Psoas muscle (tissue), 8 donors: ENCODE data around the gene RAP1A. TPM values are rescaled to one million over a fixed set of nuclear protein-coding genes. Genes with fewer than 3 reads are reported as not detected.

Experiments used
- ATAC-seq, 4 donors: fragments of 200-7000 bp; cut with Tn5 transposase; one replicate each; pipeline ENCODE4 v1.9.1; 2020; ENCODE audit warnings: moderate library complexity in 3 of 4, mild to moderate bottlenecking in 2 of 4
- DNase-seq, 2 donors: peaks; one replicate each; pipeline ENCODE4 v3.0.0-alpha.2; 2020
- H3K27ac ChIP-seq: fragments of 200-600 bp; one replicate; pipeline ENCODE4 v1.8.0; 2022
- H3K27me3 ChIP-seq, 3 donors: fragments of 200-600 bp in 1 of 3; one replicate each; pipeline versions ENCODE4 v1.6.1 to v1.8.0; 2013 to 2022; ENCODE audit warnings: low read length in 2 of 3, mild to moderate bottlenecking in 2 of 3, moderate library complexity in 1 of 3; ENCODE audit not compliant: insufficient read depth in 3 of 3
- H3K36me3 ChIP-seq, 2 donors: fragments of 200-600 bp in 1 of 2; one replicate each; pipeline versions ENCODE4 v1.6.1 to v1.8.0; 2013 to 2022; ENCODE audit warnings: low read depth in 1 of 2, mild to moderate bottlenecking in 1 of 2, moderate library complexity in 1 of 2; ENCODE audit not compliant: insufficient read depth in 1 of 2
- H3K4me1 ChIP-seq: fragments of 200-600 bp; one replicate; pipeline ENCODE4 v1.8.0; 2022
- H3K4me3 ChIP-seq: fragments of 200-600 bp; one replicate; pipeline ENCODE4 v1.8.0; 2022; ENCODE audit warnings: mild to moderate bottlenecking
- H3K9me3 ChIP-seq: fragments of 200-600 bp; one replicate; pipeline ENCODE4 v1.8.0; 2022
- CTCF ChIP-seq: fragments of 200-600 bp; IDR thresholded peaks from one replicate; pipeline ENCODE4 v1.8.0; 2022; ENCODE audit warnings: antibody characterized with exemption
- WGBS, 3 donors: extraction: QIAGEN DNeasy Blood & Tissue Kit; methylation state at CpG; one replicate each; pipeline versions ENCODE4 v1.1.6 to v1.1.7; 2013; 5-methylcytosine and 5-hydroxymethylcytosine counted together
- intact Hi-C, 2 donors: fragments of 100-400 bp; cut with DNase I; formaldehyde crosslinking; loops; one replicate each; pipeline versions ENCODE4 v1.11.0 to v1.14.2; 2022
- polyA plus RNA-seq, 3 donors: library from polyadenylated mRNA; stranded (reverse); fragments of 200-250 nt; gene quantifications; one replicate each; pipeline ENCODE4 v1.2.3, GENCODE V29; 2013
- total RNA-seq, 4 donors: library from RNA; stranded (reverse); fragmentation: NEBNext Ultra II Directional in 2 of 4; extraction: Animal tissue kit (Norgen Biotek cat#: 25700) in 2 of 4; gene quantifications; one replicate each; pipeline versions ENCODE4 v1.2.1 to v1.2.4, GENCODE V29; 2021 to 2023
- donor health status: healthy with polysubstance abuse.
- donor health status: DM: no; HTN: no; CAD: no; lungs with moderate emphysema.
- donor health status: Bipolar disorder and iron deficiency.
- donor health status: healthy.
- donor health status: DM: yes; HTN: yes; CAD: no.
- donor health status: DM: no; HTN: no; CAD: no.
- donor health status: DM: no; HTN: no; CAD: no.
- donor health status: DM: yes; HTN: yes; CAD: no.

Gene RAP1A
- total and polyA plus RNA-seq, 7 donors: 63.6 to 235 (median 76.6) TPM

DNA sequence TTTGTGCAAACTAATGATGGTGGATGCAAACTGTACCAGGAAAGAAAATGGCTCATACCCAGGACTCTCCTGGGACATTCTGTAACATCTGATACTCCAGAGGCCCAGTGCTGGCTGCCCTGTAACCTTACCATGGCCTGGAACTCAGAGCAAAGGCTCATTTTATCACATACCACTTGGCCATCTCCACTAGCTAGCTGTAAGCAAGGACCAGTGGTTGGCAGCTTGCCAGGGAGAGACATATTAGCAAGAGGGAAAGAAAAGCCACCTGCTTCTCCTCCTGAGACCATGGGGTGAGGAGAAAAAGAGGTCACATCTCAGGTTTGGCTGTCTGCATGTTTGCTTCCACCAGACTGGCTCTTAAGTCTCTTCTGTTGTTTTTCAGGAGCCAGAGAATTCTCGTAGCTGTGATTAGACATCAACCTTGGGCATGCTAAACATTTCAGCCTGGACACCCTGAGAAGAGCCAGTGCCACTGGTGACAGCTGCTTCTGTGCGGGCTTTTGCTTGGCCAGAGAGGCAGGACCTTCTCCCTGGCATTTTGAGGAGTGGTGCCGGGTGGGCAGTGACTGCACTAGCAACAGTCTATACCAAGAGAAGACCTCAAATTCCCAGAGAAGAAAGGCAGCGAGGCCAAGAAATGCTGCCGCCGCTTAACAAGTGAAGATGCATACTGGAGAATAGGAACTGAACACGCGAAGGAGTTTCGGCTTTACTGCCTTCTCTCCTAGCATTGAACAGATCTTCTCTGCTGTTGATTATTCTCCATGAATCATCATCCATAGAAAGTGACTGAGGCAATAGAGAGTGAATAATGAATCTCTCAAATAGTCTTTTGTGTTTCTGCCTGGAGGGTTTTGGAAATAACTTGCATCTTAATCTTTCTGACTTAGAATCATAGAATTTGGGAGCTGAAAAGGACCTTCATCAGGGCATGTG lies 126.4 kb downstream of the RAP1A start:
- Histone ChIP-seq H3K4me3 (no peak overlapping the region), H3K9me3 (no peaks in the 10 kb centered on the region), H3K4me1 (peaks cover 22% of the 10 kb centered on the region), H3K36me3 (no peaks in the 10 kb centered on the region), H3K27me3 (peaks cover 0 to 4% (median 0%) of the 10 kb centered on the region in 3 donors), H3K27ac (peak overlapping the region; percentile 6)
- TF ChIP-seq CTCF: no peak
- WGBS, 3 donors: 76 to 82% (median 77%) methylated on average over 9 of the region's 9 CpGs
- intact Hi-C loops: loop anchor here in 1 of 2 donors (2.0 kb wide), 1 partner anchor 31 kb away; no protein-coding TSS in a partner anchor
- no peak for DNase-seq
- peak in 3 of 4 donors; percentile 31 to 65 (median 60) for ATAC-seq

DNA sequence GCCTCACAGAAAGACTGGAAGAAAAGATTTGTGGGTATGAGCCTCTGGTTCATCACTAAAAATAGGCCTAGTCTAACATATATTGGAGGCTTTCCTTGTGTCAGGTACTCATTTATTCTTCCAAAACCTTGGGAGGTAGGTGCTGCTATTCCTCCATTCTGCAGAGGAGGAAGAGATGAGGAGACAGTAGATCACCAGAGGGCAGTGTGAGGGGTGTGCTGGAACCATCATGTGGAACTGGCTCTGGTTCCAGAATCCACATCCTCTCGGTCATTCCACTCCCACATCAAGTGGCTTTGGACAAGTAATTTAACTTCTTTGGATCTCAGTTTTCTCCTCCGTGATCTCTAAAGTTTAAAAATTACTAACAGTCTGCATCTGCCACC lies 127.0 kb downstream of the RAP1A start:
- Histone ChIP-seq H3K4me1 (peaks cover 22% of the 10 kb centered on the region), H3K9me3 (no peaks in the 10 kb centered on the region), H3K36me3 (no peaks in the 10 kb centered on the region), H3K27ac (peak overlapping the region; percentile 6), H3K27me3 (peaks cover 0 to 4% (median 0%) of the 10 kb centered on the region in 3 donors), H3K4me3 (no peak overlapping the region)
- no peak for TF ChIP-seq CTCF
- intact Hi-C loops: loop anchor here in 1 of 2 donors (2.0 kb wide), 1 partner anchor 32 kb away; no protein-coding TSS in a partner anchor
- ATAC-seq (no peak), DNase-seq (no peak)
- WGBS, 3 donors: 65 to 86% (median 83%) methylated on average over 2 of the region's 2 CpGs

DNA sequence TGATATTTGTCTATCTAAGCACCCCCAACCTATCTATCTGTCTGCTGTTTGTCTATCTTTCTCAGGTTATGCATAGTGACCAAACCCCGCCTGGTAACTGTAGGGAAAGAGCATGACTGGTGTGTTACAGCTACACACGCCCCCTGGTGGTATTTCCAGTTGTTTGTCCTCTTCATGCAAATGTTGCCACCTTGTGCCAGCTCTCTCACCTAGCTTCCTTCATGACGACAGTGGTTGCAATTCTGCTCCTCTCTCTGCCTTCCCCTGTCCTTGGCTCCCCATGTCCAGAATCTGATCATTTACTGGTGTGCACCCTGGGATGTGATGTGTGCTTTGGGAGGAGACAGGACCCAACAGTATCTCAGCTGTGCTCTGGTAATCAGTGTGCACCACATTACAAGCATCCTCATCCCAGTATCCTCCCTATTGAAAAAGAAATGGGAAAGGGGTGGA lies 127.7 kb downstream of the RAP1A start:
- intact Hi-C loops: loop anchor here in 1 of 2 donors (2.0 kb wide), 1 partner anchor 33 kb away; no protein-coding TSS in a partner anchor
- ATAC-seq (peak; percentile 69 to 89 (median 82)), DNase-seq (peak in 1 of 2 donors; percentile 31)

GRCh38 chr1:111747947-111748346 lies 128.4 kb downstream of the RAP1A start:
- Histone ChIP-seq H3K27me3 (no peaks in the 10 kb centered on the region), H3K9me3 (no peaks in the 10 kb centered on the region), H3K4me1 (peaks cover 22% of the 10 kb centered on the region), H3K27ac (no peak overlapping the region), H3K4me3 (no peak overlapping the region), H3K36me3 (no peaks in the 10 kb centered on the region)
- intact Hi-C loops: loop anchor here (2.0 kb wide), 1 partner anchor 33 kb away; no protein-coding TSS in a partner anchor
- DNase-seq: no peak
- ATAC-seq: no peak
- WGBS, 3 donors: 74 to 85% (median 77%) methylated on average over 4 of the region's 4 CpGs
- no peak for TF ChIP-seq CTCF

More for the DNA sequence above, 127.7 kb downstream of the RAP1A start:
- peak; percentile 60 for TF ChIP-seq CTCF
- peaks cover 0 to 4% (median 0%) of the 10 kb centered on the region in 3 donors for H3K27me3 ChIP-seq
- no peaks in the 10 kb centered on the region for H3K36me3 ChIP-seq
- 36 to 48% (median 37%) methylated on average over 3 of the region's 3 CpGs for WGBS, 3 donors
- H3K4me3 ChIP-seq: no peak overlapping the region
- H3K9me3 ChIP-seq: no peaks in the 10 kb centered on the region
- peaks cover 22% of the 10 kb centered on the region for H3K4me1 ChIP-seq
- no peak overlapping the region for H3K27ac ChIP-seq
